HFFc6 (cell line): ENCODE data around the gene ACSBG1. TPM values are rescaled to one million over a fixed set of nuclear protein-coding genes. Genes with fewer than 3 reads are reported as not detected.

ENCODE experiments used
- DNase-seq: peaks from one replicate; pipeline ENCODE4 v3.0.0-alpha.2; 2018
- H3K27ac Mint-ChIP-seq: 2 replicates; pipeline ENCODE4 v1.8.0; 2020; ENCODE audit warnings: mild to moderate bottlenecking, mixed read lengths
- H3K27me3 Mint-ChIP-seq: 2 replicates; pipeline ENCODE4 v1.8.0; 2021; ENCODE audit warnings: mild to moderate bottlenecking, moderate library complexity, mixed read lengths; ENCODE audit not compliant: insufficient read depth
- H3K36me3 Mint-ChIP-seq: 2 replicates; pipeline ENCODE4 v1.8.0; 2021; ENCODE audit warnings: low read depth, mixed read lengths
- H3K4me1 Mint-ChIP-seq: 2 replicates; pipeline ENCODE4 v1.8.0; 2020; ENCODE audit warnings: low read depth, mixed read lengths
- H3K4me3 Mint-ChIP-seq: 2 replicates; pipeline ENCODE4 v1.8.0; 2020; ENCODE audit warnings: mild to moderate bottlenecking, moderate library complexity, mixed read lengths
- H3K9me3 Mint-ChIP-seq: 2 replicates; pipeline ENCODE4 v1.8.0; 2020; ENCODE audit warnings: mild to moderate bottlenecking, mixed read lengths
- CTCF ChIP-seq: fragments of 200-600 bp; sonication (generic); IDR thresholded peaks from 2 replicates; pipeline ENCODE4 v1.5.0; 2021; ENCODE audit warnings: antibody characterized with exemption, mild to moderate bottlenecking
- total RNA-seq, 6 experiments: library from RNA; stranded (reverse); fragmentation: NEBNext Ultra II Directional; extraction: Animal tissue kit (Norgen Biotek cat#: 25700); gene quantifications; 2 replicates in 1 of 6; 3 replicates in 5 of 6; pipeline ENCODE4 v1.2.3, GENCODE V29; 2021

Gene ACSBG1
- total RNA-seq, 6 experiments from 2014 or later: not detected

GRCh38 chr15:78140292-78140691, 94.1 kb downstream of the ACSBG1 start:
- Mint-ChIP-seq H3K36me3 (no peaks in the 10 kb centered on the region), H3K4me1 (no peaks in the 10 kb centered on the region), H3K27me3 (peaks cover 13% of the 10 kb centered on the region), H3K27ac (no peak overlapping the region), H3K9me3 (no peaks in the 10 kb centered on the region), H3K4me3 (no peak overlapping the region)
- TF ChIP-seq CTCF: no peak; the same call in 1 of the 2 replicates
- no peak for DNase-seq

- no peak overlapping the region for H3K4me3 Mint-ChIP-seq
- DNase-seq: no peak
- TF ChIP-seq CTCF: no peak
- H3K9me3 Mint-ChIP-seq: no peaks in the 10 kb centered on the region
- no peak overlapping the region for H3K27ac Mint-ChIP-seq
- no peaks in the 10 kb centered on the region for H3K4me1 Mint-ChIP-seq
- no peaks in the 10 kb centered on the region for H3K36me3 Mint-ChIP-seq
- peaks cover 13% of the 10 kb centered on the region for H3K27me3 Mint-ChIP-seq
Measured at GRCh38 chr15:78139578-78139977, 94.8 kb downstream of the ACSBG1 start.

GRCh38 chr15:78133801-78134200, 100.6 kb downstream of the ACSBG1 start:
- H3K4me3 Mint-ChIP-seq: no peak overlapping the region
- peaks cover 7% of the 10 kb centered on the region for H3K4me1 Mint-ChIP-seq
- H3K9me3 Mint-ChIP-seq: no peaks in the 10 kb centered on the region
- no peak overlapping the region for H3K27ac Mint-ChIP-seq
- no peak for DNase-seq
- TF ChIP-seq CTCF: no peak
- H3K27me3 Mint-ChIP-seq: peaks cover 12% of the 10 kb centered on the region
- no peaks in the 10 kb centered on the region for H3K36me3 Mint-ChIP-seq

GRCh38 chr15:78131295-78132061, 102.9 kb downstream of the ACSBG1 start, which contains the start of gene CIB2:
CIB2 (minus strand) TSS chr15:78131445; CDS start chr15:78131215, 230 bp downstream.
- Mint-ChIP-seq H3K27me3 (peaks cover 8% of the 10 kb centered on the region), H3K36me3 (no peaks in the 10 kb centered on the region), H3K9me3 (no peaks in the 10 kb centered on the region), H3K27ac (peak within 1 kb of the TSS; percentile 54), H3K4me1 (peaks cover 7% of the 10 kb centered on the region), H3K4me3 (peak within 1 kb of the TSS; percentile 86)
- TF ChIP-seq CTCF: peak; percentile 81
- no peak for DNase-seq

GRCh38 chr15:78130466-78131294, 103.7 kb downstream of the ACSBG1 start:
- H3K4me1 Mint-ChIP-seq: peaks cover 7% of the 10 kb centered on the region
- H3K4me3 Mint-ChIP-seq: peak overlapping the region; percentile 66
- no peaks in the 10 kb centered on the region for H3K9me3 Mint-ChIP-seq
- no peak for TF ChIP-seq CTCF
- H3K27ac Mint-ChIP-seq: no peak overlapping the region; the same call in 1 of the 2 replicates
- H3K36me3 Mint-ChIP-seq: no peaks in the 10 kb centered on the region
- peaks cover 5% of the 10 kb centered on the region; the same call in 1 of the 2 replicates for H3K27me3 Mint-ChIP-seq
- DNase-seq: no peak
